HG03103 (cell line): Measurements from ENCODE around the gene FOXJ2.
"Not testable (repeated sequence)": the region's sequence is repeated elsewhere in the genome, so short reads cannot be mapped to it uniquely, and the experiment has no call there.

Experiments
- ATAC-seq: cut with Tn5 transposase; IDR thresholded peaks from one replicate; pipeline ENCODE4 v1.9.1; 2021; ENCODE audit warnings: low read depth; ENCODE audit not compliant: unreplicated experiment

The FOXJ2 gene

DNA sequence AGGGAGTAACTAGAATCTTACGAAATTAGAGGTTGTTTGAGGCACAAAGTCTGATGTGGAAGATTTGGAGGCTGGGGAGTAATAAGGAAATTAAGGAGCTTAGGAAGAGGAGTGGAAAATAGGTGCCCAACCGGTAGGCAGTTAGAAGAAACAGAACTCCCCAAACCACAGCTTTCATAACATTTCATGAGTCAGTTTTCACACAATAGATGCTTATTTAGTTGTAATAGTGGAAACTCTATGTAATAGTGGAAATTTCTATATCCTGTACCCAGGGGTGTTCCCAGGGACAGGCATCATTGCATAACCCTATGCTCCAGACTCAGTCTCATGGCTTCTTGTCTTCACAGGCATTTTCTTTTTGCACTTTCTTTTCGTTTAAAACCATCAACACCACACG is 25.3 kb downstream of the FOXJ2 start:
- no peak for ATAC-seq

DNA sequence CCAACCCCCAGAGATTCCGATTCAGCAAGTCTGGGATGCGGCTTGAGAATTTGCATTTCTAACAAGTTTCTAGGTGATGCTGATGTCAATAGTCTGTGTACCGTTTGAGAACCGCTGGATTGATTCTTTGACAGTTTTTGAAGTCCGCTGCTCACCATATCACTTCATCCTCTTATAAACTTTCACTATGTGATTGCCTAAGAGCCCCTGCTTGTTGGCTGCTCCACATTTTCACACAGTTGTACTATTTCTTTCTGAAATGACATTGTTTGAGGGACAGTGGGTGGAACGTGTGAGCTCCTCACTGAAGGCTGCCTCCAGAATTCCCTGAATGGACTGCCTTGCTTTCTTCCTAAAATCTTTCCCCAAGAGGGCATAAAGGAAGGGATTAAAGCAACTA is 26.0 kb downstream of the FOXJ2 start:
- no peak for ATAC-seq

DNA sequence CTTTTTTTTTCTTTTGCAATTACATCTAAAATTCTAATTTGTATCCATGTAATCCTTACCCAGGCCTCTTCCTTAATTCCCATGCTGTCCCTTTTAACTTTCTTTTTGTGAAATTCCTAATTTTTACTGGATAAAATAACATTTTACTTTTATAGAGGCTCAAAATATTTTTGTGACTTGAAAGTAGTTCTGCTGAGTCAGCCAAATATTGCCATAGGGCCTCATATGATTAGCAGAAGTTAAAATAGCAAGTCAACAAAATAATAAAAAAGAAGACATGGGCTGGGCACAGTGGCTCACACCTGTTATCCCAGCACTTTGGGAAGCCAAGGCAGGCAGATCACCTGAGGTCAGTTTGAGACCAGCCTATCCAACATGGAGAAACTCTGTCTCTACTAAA is 31.6 kb downstream of the FOXJ2 start:
- no peak for ATAC-seq

DNA sequence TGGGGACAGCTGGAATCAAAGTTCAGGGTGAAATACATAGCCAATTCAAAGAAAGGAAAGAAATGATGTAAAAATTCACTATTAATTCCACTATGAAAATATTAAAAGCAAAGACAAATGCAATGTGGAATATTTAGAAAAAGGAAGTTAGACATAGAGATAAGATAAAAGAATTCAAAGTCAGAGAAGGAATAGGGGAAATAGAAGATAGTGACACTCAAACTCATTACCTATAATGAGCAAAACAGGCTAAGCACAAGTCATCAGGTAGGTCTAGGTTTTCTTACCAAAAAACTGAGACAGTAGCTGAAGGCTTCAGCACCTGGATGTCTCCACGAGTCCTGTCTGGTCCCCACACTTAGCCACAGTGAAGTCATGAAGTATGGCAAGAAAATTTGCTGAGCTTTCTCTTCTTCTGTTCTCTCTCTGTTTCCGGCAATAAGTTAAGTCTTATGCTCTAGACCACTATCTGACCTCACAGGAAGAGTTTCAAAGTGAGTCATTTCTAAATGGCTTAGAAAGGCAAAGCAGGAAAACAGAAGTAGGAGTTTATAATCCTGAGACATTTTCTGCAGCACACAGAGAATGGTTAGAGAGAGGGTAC is 33.6 kb downstream of the FOXJ2 start, which contains the start of gene C3AR1:
C3AR1 (minus strand) TSS at position 369 of the 604 bp plus-strand sequence. CDS start 6,174 bp downstream, outside the sequence.
- no peak for ATAC-seq

DNA sequence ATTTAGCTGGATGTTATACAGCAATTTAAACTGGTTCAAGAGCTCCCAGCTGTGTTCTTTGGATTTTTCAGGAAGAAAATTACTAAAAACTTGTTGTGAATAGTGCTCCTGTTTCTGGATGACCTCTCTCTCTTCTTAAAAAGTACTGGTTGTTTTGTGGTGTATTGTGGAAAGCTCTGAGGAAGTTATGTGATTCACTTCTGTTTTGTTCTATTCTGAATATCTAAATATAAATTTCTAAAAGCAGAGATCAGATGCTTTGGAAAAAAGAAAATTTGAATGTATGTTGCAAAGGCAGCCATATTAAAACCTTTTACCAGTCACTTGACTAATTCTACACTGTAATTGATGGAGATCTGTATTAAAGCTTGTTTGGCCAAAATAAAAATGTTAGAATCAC is 37.1 kb downstream of the FOXJ2 start:
- no peak for ATAC-seq

DNA sequence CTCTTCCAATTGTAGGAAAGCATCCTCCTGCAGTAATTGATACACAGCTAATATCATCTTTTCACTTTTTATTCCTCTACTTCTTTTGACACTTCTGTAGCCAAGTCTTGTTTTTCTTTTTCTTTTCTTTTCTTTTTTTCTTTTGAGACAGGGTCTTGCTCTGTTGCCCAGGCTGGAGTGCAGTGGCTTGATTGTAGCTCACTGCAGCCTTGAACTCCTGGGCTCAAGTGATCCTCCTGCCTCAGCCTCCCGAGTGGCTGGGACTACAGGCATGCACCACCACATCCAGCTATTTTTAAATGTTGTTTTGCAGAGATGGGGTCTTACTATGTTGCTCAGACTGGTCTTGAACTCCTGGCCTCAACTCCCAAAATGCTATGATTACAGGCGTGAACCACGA is 39.3 kb downstream of the FOXJ2 start:
- ATAC-seq, result not testable (repeated sequence)

DNA sequence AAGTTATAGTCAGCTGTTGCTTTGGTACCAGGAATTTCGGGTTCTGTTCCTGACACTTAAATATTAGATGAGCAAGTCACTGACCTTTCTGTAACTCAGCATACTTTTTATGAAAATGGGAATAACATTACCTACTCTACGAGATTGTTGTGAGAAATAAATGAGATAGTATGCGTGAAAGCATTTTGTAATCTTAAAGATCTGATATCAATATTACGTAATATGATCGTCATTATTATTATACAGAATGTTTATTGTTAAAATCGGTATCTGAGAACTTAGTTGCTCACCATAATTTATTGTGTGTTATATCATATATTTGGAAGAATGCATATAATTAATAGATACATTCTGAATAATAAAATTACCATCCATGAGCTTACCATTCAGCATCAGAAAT is 43.4 kb downstream of the FOXJ2 start:
- ATAC-seq, result no peak

DNA sequence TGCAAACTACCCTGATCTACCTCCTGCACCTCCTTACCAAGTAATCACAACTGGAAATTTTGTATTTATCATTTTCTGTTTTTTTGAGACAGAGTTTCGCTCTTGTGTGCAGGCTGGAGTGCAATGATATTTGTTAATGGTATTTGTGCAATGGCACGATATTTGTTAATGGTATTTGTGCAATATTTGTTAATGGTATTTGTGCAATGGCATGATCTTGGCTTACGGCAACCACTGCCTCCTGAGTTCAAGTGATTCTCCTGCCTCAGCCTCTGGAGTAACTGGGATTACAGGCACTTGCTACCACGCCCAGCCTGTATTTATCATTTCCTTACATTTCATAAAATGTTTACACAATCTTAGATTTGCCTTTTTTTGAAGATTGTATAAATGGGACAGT is 43.9 kb downstream of the FOXJ2 start:
- ATAC-seq, result no peak

DNA sequence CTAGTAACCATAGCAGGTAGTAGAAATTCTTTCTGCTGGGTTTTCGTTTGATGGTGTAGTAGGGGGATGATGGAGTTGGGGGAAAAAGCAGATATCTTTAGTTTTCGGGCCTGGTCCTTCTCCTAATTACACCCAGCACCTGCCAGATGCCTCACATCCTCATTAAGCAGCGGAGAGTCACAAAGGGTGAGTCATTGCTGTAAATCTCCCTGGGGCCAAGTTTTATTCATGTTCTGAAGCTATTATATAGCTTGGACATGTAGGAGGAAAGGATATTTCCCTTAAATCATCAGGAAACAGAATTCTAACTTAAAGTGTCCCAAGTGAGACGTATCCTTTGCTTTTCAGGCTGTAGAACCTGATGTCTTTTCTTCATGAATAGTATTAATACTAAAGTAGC is 44.7 kb downstream of the FOXJ2 start:
- no peak for ATAC-seq

DNA sequence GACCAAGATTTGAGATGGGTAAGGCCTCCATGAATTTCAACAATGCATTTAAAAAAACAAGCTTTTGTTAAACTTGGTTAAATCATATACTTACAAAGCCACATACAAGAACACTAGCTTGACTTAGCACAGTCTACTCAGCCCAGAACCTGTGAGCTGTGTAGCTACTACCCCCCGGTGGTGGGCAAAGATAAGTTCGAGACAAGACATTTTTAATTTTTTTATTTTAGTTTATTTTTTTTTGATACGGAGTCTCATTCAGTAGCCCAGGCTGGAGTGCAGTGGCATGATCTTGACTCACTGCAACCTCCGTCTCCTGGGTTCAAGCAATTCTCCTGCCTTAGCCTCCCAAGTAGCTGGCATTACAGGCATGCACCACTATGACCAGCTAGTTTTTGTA is 45.9 kb downstream of the FOXJ2 start:
- no peak for ATAC-seq

DNA sequence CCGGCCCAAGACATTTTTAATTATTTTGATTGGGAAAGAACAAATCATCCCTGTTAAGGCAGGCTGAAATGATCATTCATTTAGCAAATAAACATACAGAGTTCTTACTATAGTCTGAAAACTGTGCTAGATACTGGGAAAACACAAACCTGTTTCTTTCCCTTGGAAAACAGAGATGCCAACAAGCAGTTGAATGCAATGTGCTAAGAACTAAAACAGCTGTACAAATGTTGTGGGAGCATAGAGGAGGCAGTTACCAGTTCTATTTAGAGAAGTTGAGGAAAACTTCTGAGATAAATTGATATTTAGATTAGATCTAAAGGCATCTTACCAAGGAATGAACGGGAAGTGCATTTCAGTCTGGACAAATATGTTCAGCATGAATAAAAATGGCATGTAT is 46.4 kb downstream of the FOXJ2 start:
- ATAC-seq, result no peak

DNA sequence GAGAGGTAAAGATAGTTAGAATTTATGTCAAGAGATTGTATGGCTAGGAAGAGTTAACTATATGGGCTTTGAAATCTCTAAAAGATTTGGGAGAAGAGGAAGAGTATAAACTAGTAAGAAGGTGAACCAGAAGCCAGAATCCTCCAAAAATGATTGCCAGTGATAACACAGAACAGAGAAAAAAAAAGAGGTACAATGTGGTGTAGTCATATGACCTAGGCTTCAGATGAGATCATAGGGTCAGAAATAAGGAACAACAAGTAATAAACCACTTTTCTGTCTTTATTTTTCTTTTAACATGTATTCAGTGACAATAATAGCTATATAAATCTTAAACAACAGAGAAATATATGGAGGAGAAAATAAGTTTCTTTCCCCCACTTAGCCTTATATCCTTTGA is 47.6 kb downstream of the FOXJ2 start:
- no peak for ATAC-seq

DNA sequence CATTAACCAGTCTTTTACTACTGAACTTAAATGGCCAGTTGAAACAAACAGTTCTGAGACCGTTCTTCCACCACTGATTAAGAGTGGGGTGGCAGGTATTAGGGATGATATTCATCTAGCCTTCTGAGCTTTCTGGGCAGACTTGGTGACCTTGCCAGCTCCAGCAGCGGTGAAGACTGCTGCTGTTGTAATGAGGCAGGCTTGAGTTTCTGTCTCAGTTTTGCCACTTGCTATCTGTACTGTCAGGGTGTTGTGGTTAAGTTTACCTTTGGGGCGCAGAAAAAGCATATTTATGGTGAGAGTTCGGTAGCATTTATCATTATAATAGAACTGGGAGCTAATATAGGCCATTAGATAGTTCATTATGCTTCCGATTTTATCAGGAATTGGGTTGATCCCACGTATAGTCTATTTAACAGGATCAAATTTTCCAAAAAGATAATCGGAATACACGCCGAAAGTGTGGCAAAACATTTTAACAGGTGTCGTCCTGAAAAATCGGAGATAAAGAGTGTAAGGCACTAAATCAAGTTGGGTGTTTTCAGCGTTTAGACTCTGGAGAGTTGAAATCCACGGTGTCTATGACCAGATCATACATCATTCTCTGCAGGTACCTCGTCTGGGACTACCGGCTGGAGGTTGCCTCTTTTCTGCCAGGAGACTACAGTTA is 48.9 kb downstream of the FOXJ2 start:
- ATAC-seq, result no peak

DNA sequence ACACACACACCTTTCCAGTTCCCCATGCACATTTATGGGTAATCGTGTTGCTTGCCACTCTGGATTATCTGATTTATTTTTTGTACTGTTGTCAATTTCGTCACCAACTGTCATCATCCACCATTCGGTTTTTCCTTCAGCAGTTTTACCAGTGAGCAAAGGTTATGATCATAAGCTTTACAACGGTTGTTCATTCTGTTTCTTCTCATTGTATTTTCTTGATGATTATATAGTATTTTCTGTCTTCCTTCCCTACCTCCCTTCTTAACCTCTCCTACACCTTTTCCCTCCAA is 50.2 kb downstream of the FOXJ2 start:
- no peak for ATAC-seq

DNA sequence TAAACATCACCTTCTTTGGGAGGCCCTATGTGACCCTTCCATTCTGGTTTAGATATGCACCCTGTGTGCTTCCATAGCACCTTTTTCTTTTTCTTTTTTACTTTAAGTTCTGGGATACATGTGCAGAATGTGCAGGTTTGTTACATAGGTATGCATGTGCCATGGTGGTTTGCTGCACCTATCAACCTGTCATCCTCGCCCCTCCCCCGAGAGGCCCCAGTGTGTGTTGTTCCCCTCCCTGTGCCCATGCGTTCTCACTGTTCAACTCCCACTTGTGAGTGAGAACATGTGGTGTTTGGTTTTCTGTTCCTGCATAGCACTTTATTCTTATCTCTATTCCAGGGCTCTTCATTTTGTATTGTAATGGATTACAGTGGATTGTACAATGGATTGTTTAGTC is 51.8 kb downstream of the FOXJ2 start:
- ATAC-seq, result not testable (repeated sequence)

DNA sequence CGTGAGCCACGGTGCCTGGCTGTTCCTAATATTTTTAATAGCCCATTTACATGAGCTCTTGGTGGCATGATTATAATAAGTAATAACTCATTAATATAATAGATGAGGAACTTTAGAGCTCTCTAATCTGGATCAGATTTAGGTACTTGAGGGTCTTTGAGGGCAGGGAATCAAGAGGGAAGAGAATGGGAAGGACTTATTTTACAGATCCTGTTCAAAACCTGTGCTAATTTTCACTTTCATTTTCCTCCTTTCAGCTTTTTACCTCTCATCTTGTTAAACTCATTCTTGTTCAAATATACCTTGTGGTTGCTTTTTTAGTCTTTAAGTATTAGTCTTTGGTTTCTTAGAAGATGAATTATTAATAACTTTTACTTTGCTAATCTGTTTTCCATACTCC is 55.1 kb downstream of the FOXJ2 start:
- ATAC-seq, result no peak

DNA sequence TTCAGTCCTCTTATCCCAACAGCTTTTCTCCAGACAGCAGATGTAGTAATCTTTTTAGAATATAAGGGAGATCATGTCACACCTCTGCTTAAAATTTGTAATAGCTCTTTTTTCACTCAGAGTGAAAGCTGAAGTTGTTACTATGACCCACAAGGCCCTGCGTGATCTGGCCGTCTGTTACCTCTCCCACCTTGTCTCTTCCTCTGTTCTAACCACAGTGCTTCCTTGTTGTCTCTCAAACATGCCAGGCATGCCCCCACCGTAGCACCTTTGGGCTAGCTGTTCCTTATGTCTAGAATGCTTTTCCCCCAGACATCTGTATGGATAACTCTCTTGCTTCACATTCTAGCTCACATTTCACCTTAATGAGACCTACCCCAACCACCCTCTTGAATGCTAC is 56.1 kb downstream of the FOXJ2 start:
- ATAC-seq, result no peak

DNA sequence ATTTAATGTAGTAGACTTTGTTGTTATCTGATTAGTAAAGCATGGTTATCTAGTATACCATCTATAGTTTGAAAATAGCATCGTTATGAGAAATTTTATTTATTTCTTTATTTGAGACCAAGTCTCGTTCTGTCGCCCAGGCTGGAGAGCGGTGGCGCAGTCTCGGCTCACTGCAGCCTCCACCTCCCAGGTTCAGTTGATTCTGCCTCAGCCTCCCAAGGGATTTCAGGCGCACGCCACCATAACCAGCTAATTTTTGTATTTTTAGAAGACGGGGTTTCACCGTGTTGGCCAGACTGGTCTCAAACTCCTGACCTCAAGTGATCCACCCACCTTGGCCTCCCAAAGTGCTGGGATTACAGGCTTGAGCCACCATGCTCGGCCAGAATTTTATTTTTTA is 56.8 kb downstream of the FOXJ2 start:
- ATAC-seq, result not testable (repeated sequence)

DNA sequence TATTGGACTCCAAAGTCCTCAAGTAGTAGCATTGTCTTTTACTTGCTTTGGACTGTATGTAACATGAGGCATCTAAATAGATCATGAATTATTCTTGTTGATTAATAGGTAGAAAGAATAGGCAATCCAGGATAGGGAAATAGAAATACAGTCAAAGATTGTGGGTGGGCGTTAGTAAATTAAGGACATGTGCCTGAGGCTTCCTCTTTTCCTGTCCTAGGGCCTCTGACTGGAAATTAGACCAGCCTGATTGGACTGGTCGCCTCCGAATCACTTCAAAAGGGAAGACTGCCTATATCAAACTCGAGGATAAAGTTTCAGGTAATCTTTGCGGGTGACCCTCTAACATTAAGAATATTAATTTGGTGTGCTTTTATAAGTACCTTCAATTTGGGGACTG is 57.2 kb downstream of the FOXJ2 start:
- ATAC-seq, result no peak

DNA sequence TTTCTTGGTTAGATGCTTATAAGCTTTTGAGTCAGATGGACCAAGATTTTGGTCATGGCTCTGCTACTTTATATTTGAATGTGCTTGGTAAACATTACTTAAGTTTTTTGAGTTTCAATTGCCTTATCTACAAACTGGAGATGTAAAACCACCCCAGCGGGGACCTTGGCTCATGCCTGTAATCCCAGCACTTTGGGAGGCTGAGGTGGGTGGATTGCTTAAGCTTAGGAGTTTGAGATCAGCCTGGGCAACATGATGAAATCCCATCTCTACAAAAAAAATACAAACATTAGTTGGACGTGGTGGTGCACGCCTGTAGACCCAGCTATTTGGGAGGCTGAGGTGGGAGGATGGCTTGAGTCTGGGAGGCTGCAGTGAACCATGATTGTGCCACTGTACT is 60.8 kb downstream of the FOXJ2 start:
- no peak for ATAC-seq

DNA sequence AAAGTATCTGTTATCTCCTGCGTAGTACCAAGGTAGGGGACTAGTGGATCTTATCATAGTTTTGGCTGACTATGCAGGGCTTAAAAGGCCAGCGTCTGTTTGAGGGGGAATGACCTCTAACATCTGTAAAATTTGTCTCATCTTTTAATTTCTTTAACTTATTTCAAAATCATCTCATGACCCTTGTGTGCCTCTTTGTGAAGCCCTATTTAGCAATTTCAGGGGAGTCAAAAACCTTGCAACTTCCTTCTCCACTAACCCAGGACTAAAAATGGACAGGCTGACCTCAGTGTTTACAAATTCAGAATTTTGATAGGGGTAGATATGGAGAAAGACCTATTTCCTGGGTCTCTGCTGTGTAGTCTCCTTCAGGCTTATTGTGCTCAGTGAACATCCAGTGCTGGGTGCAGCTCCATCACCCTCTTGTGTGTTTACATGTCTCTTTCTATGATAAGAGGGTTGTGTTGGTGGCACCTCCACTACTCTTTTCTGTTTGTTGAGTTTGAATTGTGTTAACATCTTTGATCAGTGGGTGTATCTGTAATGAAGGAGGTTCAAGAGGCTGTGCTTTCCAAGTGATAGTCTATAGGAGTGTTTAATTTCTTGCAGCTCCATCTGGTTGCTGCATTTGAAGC is 63.9 kb downstream of the FOXJ2 start:
- no peak for ATAC-seq

DNA sequence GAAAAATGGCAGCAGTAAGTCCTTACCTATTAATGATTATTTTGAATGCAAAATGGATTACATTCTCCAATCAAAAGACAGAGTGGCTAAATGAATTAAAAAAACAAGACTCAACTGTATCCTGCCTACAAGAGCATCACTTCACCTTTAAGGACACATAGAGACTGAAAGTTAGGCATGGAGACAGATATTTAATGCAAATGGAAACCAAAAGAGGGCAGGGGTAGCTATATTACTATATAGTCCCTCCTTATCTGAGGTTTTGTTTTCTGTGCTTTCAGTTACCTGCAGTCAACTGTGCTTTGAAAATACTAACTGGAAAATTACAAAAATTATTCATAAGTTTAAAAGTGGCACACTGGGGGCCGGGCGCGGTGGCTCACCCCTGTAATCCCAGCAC is 66.7 kb downstream of the FOXJ2 start:
- ATAC-seq, result no peak
